ENCODE results near the gene TXNDC15. TPM values are rescaled to one million over a fixed set of nuclear protein-coding genes. Genes with fewer than 3 reads are reported as not detected.
"Not testable (repeated sequence)": the region's sequence is repeated elsewhere in the genome, so short reads cannot be mapped to it uniquely, and the experiment has no call there.

TXNDC15 gene
- total RNA-seq, 1 experiment from 2014 or later, result 34.2 TPM

GRCh38 chr5:134851307-134851923 lies 22.8 kb upstream of the TXNDC15 start:
- no TSS peak for BruUV-seq (replicated peaks)
- CTCF ChIA-PET, result no interaction called here
- intact Hi-C loops (cut with micrococcal nuclease; ENCODE audit: unreplicated experiment), result no loop called here
- DNase-seq, result peak; percentile 33
- peak overlapping the region; percentile 56 for H3K27ac Mint-ChIP-seq (ENCODE audit: unreplicated experiment)
- H3K27me3 Mint-ChIP-seq (ENCODE audit: unreplicated experiment), result no peaks in the 10 kb centered on the region
- H3K36me3 Mint-ChIP-seq (ENCODE audit: insufficient read depth, unreplicated experiment), result peaks cover 84% of the 10 kb centered on the region
- no peak overlapping the region for H3K4me3 Mint-ChIP-seq (ENCODE audit: low read depth, unreplicated experiment)
- H3K9me3 Mint-ChIP-seq (ENCODE audit: low read depth, unreplicated experiment), result no peaks in the 10 kb centered on the region
- peaks cover 9% of the 10 kb centered on the region for H3K4me1 Mint-ChIP-seq (ENCODE audit: low read depth, unreplicated experiment)
- TF ChIP-seq CTCF (IDR thresholded peaks at IDR 0.05; ENCODE audit: unreplicated experiment), result no peak

GRCh38 chr5:134856465-134856864 lies 17.7 kb upstream of the TXNDC15 start:
- H3K4me1 Mint-ChIP-seq (ENCODE audit: low read depth, unreplicated experiment); CTCF ChIA-PET; DNase-seq; BruUV-seq (replicated peaks); H3K27me3 Mint-ChIP-seq (ENCODE audit: unreplicated experiment); H3K9me3 Mint-ChIP-seq (ENCODE audit: low read depth, unreplicated experiment); H3K27ac Mint-ChIP-seq (ENCODE audit: unreplicated experiment); H3K4me3 Mint-ChIP-seq (ENCODE audit: low read depth, unreplicated experiment); intact Hi-C loops (cut with micrococcal nuclease; ENCODE audit: unreplicated experiment): not testable (repeated sequence)
- peaks cover 49% of the 10 kb centered on the region for H3K36me3 Mint-ChIP-seq (ENCODE audit: insufficient read depth, unreplicated experiment)

- TF ChIP-seq CTCF (IDR thresholded peaks at IDR 0.05; ENCODE audit: unreplicated experiment), result no peak
- H3K36me3 Mint-ChIP-seq (ENCODE audit: insufficient read depth, unreplicated experiment), result peaks cover 42% of the 10 kb centered on the region
- no peak overlapping the region for H3K4me3 Mint-ChIP-seq (ENCODE audit: low read depth, unreplicated experiment)
- no peaks in the 10 kb centered on the region for H3K9me3 Mint-ChIP-seq (ENCODE audit: low read depth, unreplicated experiment)
- intact Hi-C loops (cut with micrococcal nuclease; ENCODE audit: unreplicated experiment), result no loop called here
- no peaks in the 10 kb centered on the region for H3K4me1 Mint-ChIP-seq (ENCODE audit: low read depth, unreplicated experiment)
- H3K27ac Mint-ChIP-seq (ENCODE audit: unreplicated experiment), result no peak overlapping the region
- BruUV-seq (replicated peaks), result no TSS peak
- H3K27me3 Mint-ChIP-seq (ENCODE audit: unreplicated experiment), result no peaks in the 10 kb centered on the region
- CTCF ChIA-PET, result no interaction called here
- DNase-seq, result no peak
Observed at GRCh38 chr5:134857401-134857800, 16.8 kb upstream of the TXNDC15 start.

- CTCF ChIA-PET, result interaction anchor here (1.3 kb wide), 1 partner anchor 40 kb away, joined by 4 read pairs; the partner anchor contains the start of gene PCBD2
- H3K27ac Mint-ChIP-seq (ENCODE audit: unreplicated experiment), result no peak overlapping the region
- no peaks in the 10 kb centered on the region for H3K27me3 Mint-ChIP-seq (ENCODE audit: unreplicated experiment)
- no peak overlapping the region for H3K4me3 Mint-ChIP-seq (ENCODE audit: low read depth, unreplicated experiment)
- no peaks in the 10 kb centered on the region for H3K4me1 Mint-ChIP-seq (ENCODE audit: low read depth, unreplicated experiment)
- H3K36me3 Mint-ChIP-seq (ENCODE audit: insufficient read depth, unreplicated experiment), result peaks cover 21% of the 10 kb centered on the region
- TF ChIP-seq CTCF (IDR thresholded peaks at IDR 0.05; ENCODE audit: unreplicated experiment), result no peak
- BruUV-seq (replicated peaks), result no TSS peak
- H3K9me3 Mint-ChIP-seq (ENCODE audit: low read depth, unreplicated experiment), result no peaks in the 10 kb centered on the region
- intact Hi-C loops (cut with micrococcal nuclease; ENCODE audit: unreplicated experiment), result no loop called here
- DNase-seq, result no peak
Observed at GRCh38 chr5:134864707-134865106, 9.5 kb upstream of the TXNDC15 start.

- peak overlapping the region; percentile 77 for H3K27ac Mint-ChIP-seq (ENCODE audit: unreplicated experiment)
- CTCF ChIA-PET, result interaction anchor here (0.7 to 1.4 kb wide), 2 partner anchors 24 to 31 kb away, joined by 4 to 9 read pairs; partner anchors contain the start of gene PCBD2
- no peaks in the 10 kb centered on the region for H3K27me3 Mint-ChIP-seq (ENCODE audit: unreplicated experiment)
- intact Hi-C loops (cut with micrococcal nuclease; ENCODE audit: unreplicated experiment), result no loop called here
- no peak for TF ChIP-seq CTCF (IDR thresholded peaks at IDR 0.05; ENCODE audit: unreplicated experiment)
- H3K36me3 Mint-ChIP-seq (ENCODE audit: insufficient read depth, unreplicated experiment), result peaks cover 25% of the 10 kb centered on the region
- BruUV-seq (replicated peaks), result TSS peak; percentile 72
- H3K4me1 Mint-ChIP-seq (ENCODE audit: low read depth, unreplicated experiment), result no peaks in the 10 kb centered on the region
- H3K9me3 Mint-ChIP-seq (ENCODE audit: low read depth, unreplicated experiment), result no peaks in the 10 kb centered on the region
- H3K4me3 Mint-ChIP-seq (ENCODE audit: low read depth, unreplicated experiment), result peak overlapping the region; percentile 99
- DNase-seq, result no peak
Observed at GRCh38 chr5:134873494-134873893, 677 bp upstream of the TXNDC15 start.
